Endothelial cell of umbilical vein (primary cell): ENCODE data around the gene SLC25A21.
"Not testable (repeated sequence)": the region's sequence is repeated elsewhere in the genome, so short reads cannot be mapped to it uniquely, and the experiment has no call there.

Experiments
- CTCF ChIP-seq, 2 donors: IDR thresholded peaks; 1 replicate in 1 of 2; 2 replicates in 1 of 2; pipeline ENCODE4 v1.5.1; 2011; ENCODE audit warnings: low read length in 2 of 2, mild to moderate bottlenecking in 2 of 2, moderate library complexity in 2 of 2, control low read depth in 1 of 2, inconsistent platforms in 1 of 2, low read depth in 1 of 2; ENCODE audit not compliant: insufficient read depth in 1 of 2; ENCODE audit errors: extremely low read depth in 1 of 2
- EZH2 ChIP-seq: IDR thresholded peaks from 2 replicates; pipeline ENCODE4 v1.6.1; 2012; ENCODE audit warnings: borderline replicate concordance, low read depth, mild to moderate bottlenecking, moderate library complexity, low read length, inconsistent platforms; ENCODE audit not compliant: severe bottlenecking
- MYC ChIP-seq: IDR thresholded peaks from one replicate; pipeline ENCODE4 v1.6.1; 2011; ENCODE audit warnings: mild to moderate bottlenecking, low read depth, low read length
- POLR2AphosphoS5 ChIP-seq: IDR thresholded peaks from 2 replicates; pipeline ENCODE4 v1.6.1; 2012; ENCODE audit warnings: low read depth, mild to moderate bottlenecking, control low read depth, low read length, moderate library complexity; ENCODE audit not compliant: insufficient read depth

- not testable (repeated sequence) for TF ChIP-seq CTCF (IDR thresholded peaks at IDR 0.05; ENCODE audit: extremely low read depth in 1 of 2, insufficient read depth in 1 of 2, low read depth in 1 of 2, low read length in 2 of 2); EZH2; MYC; POLR2AphosphoS5
Observed at GRCh38 chr14:37187840-37188577, 15.6 kb upstream of the SLC25A21 start.
